Ectodermal cell (in vitro differentiated cells): Measurements from ENCODE around the gene C2.

Experiments used
- H3K27ac ChIP-seq: 2 replicates; pipeline ENCODE4 v1.7.0; 2013; ENCODE audit warnings: mild to moderate bottlenecking, low read depth, low read length; ENCODE audit not compliant: insufficient read depth, poor library complexity, severe bottlenecking
- H3K27me3 ChIP-seq: 2 replicates; pipeline ENCODE4 v1.7.0; 2013; ENCODE audit warnings: mild to moderate bottlenecking, low read length; ENCODE audit not compliant: insufficient read depth, control insufficient read depth, poor library complexity, severe bottlenecking
- H3K36me3 ChIP-seq: one replicate; pipeline ENCODE4 v1.7.0; 2013; ENCODE audit warnings: low read length; ENCODE audit not compliant: control insufficient read depth, insufficient read depth
- H3K4me1 ChIP-seq: one replicate; pipeline ENCODE4 v1.7.0; 2013; ENCODE audit warnings: low read length; ENCODE audit not compliant: control insufficient read depth, insufficient read depth
- H3K4me3 ChIP-seq: 2 replicates; pipeline ENCODE4 v1.7.0; 2013; ENCODE audit warnings: low read depth, low read length, control low read depth; ENCODE audit not compliant: insufficient read depth
- H3K9me3 ChIP-seq: 2 replicates; pipeline ENCODE4 v1.7.0; 2013; ENCODE audit warnings: mild to moderate bottlenecking, low read length, moderate library complexity; ENCODE audit not compliant: control insufficient read depth
- WGBS, 2 experiments: methylation state at CpG; one replicate each; pipeline ENCODE4 v1.1.7; 2013; ENCODE audit warnings: missing lambda C conversion rate in 2 of 2; 5-methylcytosine and 5-hydroxymethylcytosine counted together

C2 gene

DNA sequence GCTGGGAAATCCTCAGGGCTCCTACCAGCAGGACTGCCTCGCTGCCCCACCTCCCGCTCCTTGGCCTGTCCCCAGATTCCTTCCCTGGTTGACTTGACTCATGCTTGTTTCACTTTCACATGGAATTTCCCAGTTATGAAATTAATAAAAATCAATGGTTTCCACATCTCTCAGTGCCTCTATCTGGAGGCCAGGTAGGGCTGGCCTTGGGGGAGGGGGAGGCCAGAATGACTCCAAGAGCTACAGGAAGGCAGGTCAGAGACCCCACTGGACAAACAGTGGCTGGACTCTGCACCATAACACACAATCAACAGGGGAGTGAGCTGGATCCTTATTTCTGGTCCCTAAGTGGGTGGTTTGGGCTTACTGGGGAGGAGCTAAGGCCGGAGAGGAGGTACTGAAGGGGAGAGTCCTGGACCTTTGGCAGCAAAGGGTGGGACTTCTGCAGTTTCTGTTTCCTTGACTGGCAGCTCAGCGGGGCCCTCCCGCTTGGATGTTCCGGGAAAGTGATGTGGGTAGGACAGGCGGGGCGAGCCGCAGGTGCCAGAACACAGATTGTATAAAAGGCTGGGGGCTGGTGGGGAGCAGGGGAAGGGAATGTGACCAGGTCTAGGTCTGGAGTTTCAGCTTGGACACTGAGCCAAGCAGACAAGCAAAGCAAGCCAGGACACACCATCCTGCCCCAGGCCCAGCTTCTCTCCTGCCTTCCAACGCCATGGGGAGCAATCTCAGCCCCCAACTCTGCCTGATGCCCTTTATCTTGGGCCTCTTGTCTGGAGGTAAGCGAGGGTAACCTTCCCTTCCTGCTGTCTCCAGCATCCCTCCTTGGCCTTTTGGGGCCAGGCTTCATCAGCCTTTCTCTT is 18.2 kb downstream of the C2 start, which contains the start of gene CFB:
Gene CFB, plus strand, starts transcription at position 589 of the 863 bp plus-strand sequence. Its CDS starts 127 bp downstream, at position 716.
- WGBS, 2 experiments = 68 to 73% methylated on average over 11 of the region's 11 CpGs
- H3K4me1 ChIP-seq = peaks cover 8% of the 10 kb centered on the region
- H3K4me3 ChIP-seq = no peak within 1 kb of the TSS
- H3K27ac ChIP-seq = no peak within 1 kb of the TSS
- no peaks in the 10 kb centered on the region for H3K36me3 ChIP-seq
- no peaks in the 10 kb centered on the region for H3K9me3 ChIP-seq
- no peaks in the 10 kb centered on the region for H3K27me3 ChIP-seq

DNA sequence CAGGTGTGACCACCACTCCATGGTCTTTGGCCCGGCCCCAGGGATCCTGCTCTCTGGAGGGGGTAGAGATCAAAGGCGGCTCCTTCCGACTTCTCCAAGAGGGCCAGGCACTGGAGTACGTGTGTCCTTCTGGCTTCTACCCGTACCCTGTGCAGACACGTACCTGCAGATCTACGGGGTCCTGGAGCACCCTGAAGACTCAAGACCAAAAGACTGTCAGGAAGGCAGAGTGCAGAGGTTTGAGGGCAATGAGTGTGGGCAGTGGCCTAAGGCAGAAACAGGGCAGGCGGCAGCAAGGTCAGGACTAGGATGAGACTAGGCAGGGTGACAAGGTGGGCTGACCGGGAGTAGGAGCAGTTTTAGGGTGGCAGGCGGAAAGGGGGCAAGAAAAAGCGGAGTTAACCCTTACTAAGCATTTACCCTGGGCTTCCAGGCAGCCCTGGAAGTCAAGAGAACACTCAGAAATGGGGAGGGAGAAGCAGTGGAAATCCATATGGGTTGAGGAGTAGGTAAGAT is 18.9 kb downstream of the C2 start:
- no peak overlapping the region for H3K27ac ChIP-seq

DNA sequence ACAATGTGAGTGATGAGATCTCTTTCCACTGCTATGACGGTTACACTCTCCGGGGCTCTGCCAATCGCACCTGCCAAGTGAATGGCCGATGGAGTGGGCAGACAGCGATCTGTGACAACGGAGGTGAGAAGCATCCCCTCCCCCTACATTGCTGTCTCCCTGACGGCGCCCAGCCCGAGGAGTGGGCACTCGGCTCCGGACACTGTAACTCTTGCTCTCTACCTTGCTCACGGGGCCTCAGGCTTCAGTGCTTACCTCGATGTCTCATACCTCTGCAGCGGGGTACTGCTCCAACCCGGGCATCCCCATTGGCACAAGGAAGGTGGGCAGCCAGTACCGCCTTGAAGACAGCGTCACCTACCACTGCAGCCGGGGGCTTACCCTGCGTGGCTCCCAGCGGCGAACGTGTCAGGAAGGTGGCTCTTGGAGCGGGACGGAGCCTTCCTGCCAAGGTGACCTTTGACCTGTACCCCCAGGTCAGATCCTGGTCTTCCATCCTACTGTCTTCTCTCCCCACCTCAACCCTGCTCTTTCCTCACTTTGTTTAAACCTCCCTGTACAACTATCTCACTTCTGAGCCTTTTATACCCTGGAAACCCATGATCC is 19.7 kb downstream of the C2 start:
- Histone ChIP-seq H3K27ac (no peak overlapping the region), H3K4me3 (no peak overlapping the region), H3K27me3 (no peaks in the 10 kb centered on the region), H3K9me3 (no peaks in the 10 kb centered on the region), H3K36me3 (peaks cover 9% of the 10 kb centered on the region), H3K4me1 (peaks cover 8% of the 10 kb centered on the region)
- WGBS, 2 experiments = 88 to 90% methylated on average over 24 of the region's 24 CpGs

More for the DNA sequence above, 18.9 kb downstream of the C2 start:
- peaks cover 8% of the 10 kb centered on the region for H3K4me1 ChIP-seq
- no peaks in the 10 kb centered on the region for H3K27me3 ChIP-seq
- H3K9me3 ChIP-seq = no peaks in the 10 kb centered on the region
- peaks cover 1% of the 10 kb centered on the region for H3K36me3 ChIP-seq
- no peak overlapping the region for H3K4me3 ChIP-seq
- 89 to 92% methylated on average over 11 of the region's 11 CpGs for WGBS, 2 experiments

DNA sequence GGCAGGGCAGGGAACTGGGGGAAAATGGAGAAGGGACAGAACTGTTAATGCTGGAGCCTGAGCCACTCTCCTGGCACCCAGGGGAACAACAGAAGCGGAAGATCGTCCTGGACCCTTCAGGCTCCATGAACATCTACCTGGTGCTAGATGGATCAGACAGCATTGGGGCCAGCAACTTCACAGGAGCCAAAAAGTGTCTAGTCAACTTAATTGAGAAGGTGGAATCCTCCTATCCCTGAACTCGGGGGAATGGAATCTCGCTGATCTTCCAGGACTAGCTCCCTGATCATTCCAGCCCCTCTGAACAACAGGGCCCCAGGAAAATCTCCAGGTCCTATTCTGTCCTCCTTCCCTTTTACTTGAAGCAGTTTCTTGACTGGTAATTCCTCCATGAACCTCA is 20.3 kb downstream of the C2 start:
- no peaks in the 10 kb centered on the region for H3K9me3 ChIP-seq
- peaks cover 9% of the 10 kb centered on the region for H3K36me3 ChIP-seq
- H3K27ac ChIP-seq = no peak overlapping the region
- H3K27me3 ChIP-seq = no peaks in the 10 kb centered on the region
- WGBS, 2 experiments = 81 to 84% methylated on average over 4 of the region's 4 CpGs
- peaks cover 8% of the 10 kb centered on the region for H3K4me1 ChIP-seq
- no peak overlapping the region for H3K4me3 ChIP-seq

DNA sequence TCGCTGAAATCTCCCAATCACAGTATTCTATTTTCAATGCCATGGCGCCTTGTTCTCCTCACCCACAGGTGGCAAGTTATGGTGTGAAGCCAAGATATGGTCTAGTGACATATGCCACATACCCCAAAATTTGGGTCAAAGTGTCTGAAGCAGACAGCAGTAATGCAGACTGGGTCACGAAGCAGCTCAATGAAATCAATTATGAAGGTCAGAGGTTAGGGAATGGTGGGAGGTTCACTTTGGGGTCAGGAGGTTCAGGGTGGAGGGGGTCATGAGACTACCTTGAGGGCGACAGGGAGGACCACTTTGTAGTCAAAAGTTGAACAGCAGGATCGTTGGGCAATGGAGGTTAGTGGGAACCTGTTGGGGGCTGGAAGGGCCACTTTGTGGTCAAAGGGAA is 20.8 kb downstream of the C2 start:
- peaks cover 9% of the 10 kb centered on the region for H3K36me3 ChIP-seq

DNA sequence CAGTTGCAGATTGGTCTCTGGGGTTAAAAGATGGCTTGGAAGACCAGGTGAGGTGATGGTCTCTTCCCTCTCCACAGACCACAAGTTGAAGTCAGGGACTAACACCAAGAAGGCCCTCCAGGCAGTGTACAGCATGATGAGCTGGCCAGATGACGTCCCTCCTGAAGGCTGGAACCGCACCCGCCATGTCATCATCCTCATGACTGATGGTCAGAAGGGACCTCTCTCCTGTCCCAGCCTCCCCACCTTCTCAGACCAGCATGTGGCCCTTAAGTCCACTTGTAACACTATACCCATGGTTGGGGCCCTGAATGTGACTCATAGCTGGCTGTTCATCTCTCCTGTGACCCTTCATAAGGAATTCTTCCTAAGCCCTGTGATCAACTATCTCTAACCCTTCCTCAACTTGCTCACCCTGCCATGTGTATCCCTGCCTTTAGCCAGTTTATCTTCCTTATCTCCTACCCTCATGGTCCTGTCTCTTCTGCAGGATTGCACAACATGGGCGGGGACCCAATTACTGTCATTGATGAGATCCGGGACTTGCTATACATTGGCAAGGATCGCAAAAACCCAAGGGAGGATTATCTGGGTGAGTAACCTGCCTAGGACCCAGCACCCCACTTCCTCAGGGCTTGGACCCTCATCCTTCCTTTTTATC is 21.4 kb downstream of the C2 start:
- Histone ChIP-seq H3K4me1 (peaks cover 8% of the 10 kb centered on the region), H3K27ac (no peak overlapping the region), H3K27me3 (no peaks in the 10 kb centered on the region), H3K9me3 (no peaks in the 10 kb centered on the region), H3K4me3 (no peak overlapping the region), H3K36me3 (peaks cover 9% of the 10 kb centered on the region)
- WGBS, 2 experiments = 91 to 95% methylated on average over 6 of the region's 6 CpGs

More for the DNA sequence above, 20.8 kb downstream of the C2 start:
- Histone ChIP-seq H3K4me3 (no peak overlapping the region), H3K4me1 (peaks cover 8% of the 10 kb centered on the region), H3K9me3 (no peaks in the 10 kb centered on the region), H3K27ac (no peak overlapping the region), H3K27me3 (no peaks in the 10 kb centered on the region)
- 88 to 92% methylated on average over 5 of the region's 5 CpGs for WGBS, 2 experiments

DNA sequence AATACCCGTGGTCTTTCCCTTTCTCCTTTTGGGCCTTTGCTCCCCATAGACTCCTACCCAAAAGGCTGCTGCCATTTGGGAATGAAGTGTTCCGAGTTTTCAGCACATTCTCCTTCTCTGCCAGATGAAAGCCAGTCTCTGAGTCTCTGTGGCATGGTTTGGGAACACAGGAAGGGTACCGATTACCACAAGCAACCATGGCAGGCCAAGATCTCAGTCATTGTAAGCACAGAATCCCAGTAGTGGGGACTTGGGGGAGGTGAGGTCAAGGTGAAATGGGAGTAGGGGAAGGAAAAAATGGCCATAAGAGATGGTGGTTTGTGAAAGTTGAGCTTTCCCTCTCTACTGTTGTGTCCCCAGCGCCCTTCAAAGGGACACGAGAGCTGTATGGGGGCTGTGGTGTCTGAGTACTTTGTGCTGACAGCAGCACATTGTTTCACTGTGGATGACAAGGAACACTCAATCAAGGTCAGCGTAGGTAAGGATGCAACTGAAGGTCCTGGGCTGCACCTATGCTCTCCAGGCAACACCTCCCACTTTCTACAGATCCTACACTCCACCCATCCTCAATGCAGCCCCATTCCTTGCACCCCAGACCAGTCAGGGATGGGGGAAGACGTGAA is 22.5 kb downstream of the C2 start:
- 93 to 96% methylated on average over 6 to 7 of the region's 7 CpGs for WGBS, 2 experiments
- Histone ChIP-seq H3K4me3 (no peak overlapping the region), H3K27me3 (no peaks in the 10 kb centered on the region), H3K27ac (no peak overlapping the region), H3K36me3 (peaks cover 19% of the 10 kb centered on the region), H3K4me1 (peaks cover 8% of the 10 kb centered on the region), H3K9me3 (no peaks in the 10 kb centered on the region)

DNA sequence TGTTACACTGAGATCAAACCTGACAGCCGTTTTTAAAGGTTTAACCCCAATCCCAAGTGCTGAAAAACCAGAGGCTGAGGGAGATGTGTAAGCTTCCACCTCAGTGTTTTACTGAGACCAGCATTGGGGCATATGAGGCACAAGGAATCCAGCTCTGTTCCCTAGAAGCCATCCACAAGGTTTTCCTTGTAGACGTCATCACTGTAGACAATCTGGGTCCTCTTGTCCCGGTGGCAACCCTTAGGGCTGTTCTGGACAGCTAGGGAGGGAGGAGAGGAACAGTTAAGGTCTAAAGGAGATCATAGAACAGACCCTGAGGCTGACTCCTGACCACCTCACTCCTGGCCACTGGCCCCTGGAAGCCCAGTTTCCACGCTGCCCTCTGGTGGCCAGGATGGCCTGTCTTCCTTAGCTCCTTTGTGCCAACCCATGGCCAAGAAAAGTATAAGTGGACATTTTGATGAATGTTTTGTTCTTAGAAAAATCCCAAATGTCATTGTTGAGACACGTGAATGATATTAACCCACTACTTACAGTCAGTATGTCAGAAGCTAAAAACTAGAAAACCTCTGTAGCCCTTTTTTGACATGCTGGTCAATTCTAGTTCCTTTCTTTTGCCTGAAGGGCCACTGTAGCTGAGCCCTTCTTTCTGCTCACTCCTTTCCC is 24.8 kb downstream of the C2 start:
- Histone ChIP-seq H3K27ac (no peak overlapping the region), H3K4me3 (no peak overlapping the region), H3K27me3 (no peaks in the 10 kb centered on the region), H3K36me3 (peaks cover 34% of the 10 kb centered on the region), H3K4me1 (no peaks in the 10 kb centered on the region), H3K9me3 (no peaks in the 10 kb centered on the region)
- 76 to 78% methylated on average over 5 of the region's 5 CpGs for WGBS, 2 experiments

DNA sequence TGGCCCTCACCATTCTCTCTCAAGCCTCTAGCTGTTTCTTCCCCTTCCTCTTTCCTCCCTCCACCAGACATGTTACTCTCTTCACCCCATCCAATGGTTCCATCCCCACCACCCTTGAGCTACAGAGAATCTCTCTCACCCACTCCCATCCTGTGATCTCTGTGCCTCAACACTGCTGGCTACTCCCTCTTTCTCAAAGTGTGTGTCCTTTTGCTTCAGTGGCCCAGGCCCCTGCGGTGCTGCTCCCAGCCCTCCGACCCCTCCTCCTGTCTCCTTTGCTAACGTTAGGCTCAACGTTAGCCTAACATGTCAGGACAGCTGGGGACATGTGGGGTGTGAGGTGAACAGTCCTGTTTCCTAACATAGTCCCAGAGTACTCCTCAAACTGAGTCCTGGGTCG is 25.4 kb downstream of the C2 start:
- Histone ChIP-seq H3K4me1 (peaks cover 3% of the 10 kb centered on the region), H3K4me3 (no peak overlapping the region), H3K27me3 (no peaks in the 10 kb centered on the region), H3K9me3 (no peaks in the 10 kb centered on the region), H3K27ac (no peak overlapping the region), H3K36me3 (peaks cover 34% of the 10 kb centered on the region)
- WGBS, 2 experiments = 81 to 89% methylated on average over 5 of the region's 5 CpGs
